Tibial nerve (tissue), 4 donors: ENCODE measurements around the gene TBC1D16. TPM values are rescaled to one million over a fixed set of nuclear protein-coding genes. Genes with fewer than 3 reads are reported as not detected.

ENCODE experiments used
- DNase-seq, 2 donors: peaks; one replicate each; pipeline ENCODE4 v3.0.0-alpha.2; 2019; ENCODE audit warnings: low spot score in 2 of 2
- H3K27ac ChIP-seq, 4 donors: fragments of 200-600 bp; sonication (generic) in 3 of 4; one replicate each; pipeline ENCODE4 v1.5.1; 2017 to 2019; ENCODE audit warnings: mild to moderate bottlenecking in 1 of 4
- H3K27me3 ChIP-seq, 2 donors: fragments of 200-600 bp; sonication (generic) in 1 of 2; one replicate each; pipeline versions ENCODE4 v1.5.1 to v1.6.0; 2017 to 2019
- H3K36me3 ChIP-seq, 3 donors: fragments of 200-600 bp; sonication (generic); one replicate each; pipeline ENCODE4 v1.5.1; 2018 to 2019
- H3K4me1 ChIP-seq, 4 donors: fragments of 200-600 bp; sonication (generic) in 3 of 4; one replicate each; pipeline ENCODE4 v1.5.1; 2017 to 2019
- H3K4me3 ChIP-seq, 4 donors: fragments of 200-600 bp; sonication (generic) in 3 of 4; one replicate each; pipeline ENCODE4 v1.5.1; 2017 to 2019; ENCODE audit warnings: mild to moderate bottlenecking in 1 of 4, moderate library complexity in 1 of 4
- H3K9me3 ChIP-seq, 4 donors: fragments of 200-600 bp; sonication (generic) in 3 of 4; one replicate each; pipeline ENCODE4 v1.5.1; 2017 to 2019
- CTCF ChIP-seq, 5 experiments: fragments of 200-600 bp in 3 of 5; fragments of 450-650 bp in 2 of 5; sonication (generic) in 3 of 5; IDR thresholded peaks; one replicate each; pipeline ENCODE4 v1.5.1; 2016 to 2019; ENCODE audit warnings: antibody characterized with exemption in 5 of 5, mild to moderate bottlenecking in 3 of 5, moderate library complexity in 2 of 5
- EP300 ChIP-seq, 2 donors: sonication (generic); formaldehyde crosslinking; IDR thresholded peaks; one replicate each; pipeline ENCODE4 v1.6.1; 2017; ENCODE audit warnings: antibody characterized with exemption in 2 of 2, mild to moderate bottlenecking in 1 of 2
- POLR2A ChIP-seq, 2 donors: fragments of 450-650 bp; IDR thresholded peaks; one replicate each; pipeline ENCODE4 v1.6.1; 2017; ENCODE audit warnings: antibody characterized with exemption in 2 of 2, mild to moderate bottlenecking in 2 of 2, moderate library complexity in 2 of 2
- WGBS, 2 donors: methylation state at CpG; one replicate each; pipeline ENCODE4 v1.1.5; 2018; 5-methylcytosine and 5-hydroxymethylcytosine counted together
- total RNA-seq, 4 donors: library from RNA; depleted of rRNA; stranded (reverse); fragments of >200 nt; gene quantifications; one replicate each; pipeline ENCODE4 v1.1.0, GENCODE V29; 2016

Gene TBC1D16
- total RNA-seq, 4 donors from 2014 or later, result 48.3 to 68.4 (median 58.1) TPM

- Histone ChIP-seq H3K36me3 (no peaks in the 10 kb centered on the region), H3K9me3 (no peaks in the 10 kb centered on the region), H3K4me1 (peaks cover 0 to 28% (median 12%) of the 10 kb centered on the region in 4 donors), H3K27me3 (no peaks in the 10 kb centered on the region), H3K27ac (no peak overlapping the region), H3K4me3 (no peak overlapping the region)
- 71 to 79% methylated on average over 10 of the region's 10 CpGs for WGBS, 2 donors
- TF ChIP-seq POLR2A (IDR thresholded peaks at IDR 0.05) (no peak), EP300 (IDR thresholded peaks at IDR 0.05) (no peak), CTCF (IDR thresholded peaks at IDR 0.05) (no peak)
- no peak for DNase-seq
Observed at GRCh38 chr17:79984877-79985276, 50.8 kb downstream of the TBC1D16 start.

- TF ChIP-seq POLR2A (IDR thresholded peaks at IDR 0.05) (no peak), EP300 (IDR thresholded peaks at IDR 0.05) (no peak), CTCF (IDR thresholded peaks at IDR 0.05) (no peak)
- Histone ChIP-seq H3K27ac (no peak overlapping the region), H3K4me3 (no peak overlapping the region), H3K4me1 (peaks cover 0 to 27% (median 12%) of the 10 kb centered on the region in 4 donors), H3K9me3 (no peaks in the 10 kb centered on the region), H3K36me3 (no peaks in the 10 kb centered on the region), H3K27me3 (no peaks in the 10 kb centered on the region)
- 89 to 92% methylated on average over 5 of the region's 5 CpGs for WGBS, 2 donors
- DNase-seq, result no peak
Observed at GRCh38 chr17:79984045-79984840, 51.4 kb downstream of the TBC1D16 start.

- no peak for DNase-seq
- 67 to 70% methylated on average over 14 of the region's 14 CpGs for WGBS, 2 donors
- no peak overlapping the region for H3K27ac ChIP-seq
- TF ChIP-seq EP300 (IDR thresholded peaks at IDR 0.05) (no peak), POLR2A (IDR thresholded peaks at IDR 0.05) (no peak), CTCF (IDR thresholded peaks at IDR 0.05) (no peak)
- peaks cover 0 to 23% (median 11%) of the 10 kb centered on the region in 4 donors for H3K4me1 ChIP-seq
- H3K9me3 ChIP-seq, result no peaks in the 10 kb centered on the region
- peaks cover 0 to under 1% (median 0%) of the 10 kb centered on the region in 3 donors for H3K36me3 ChIP-seq
- H3K4me3 ChIP-seq, result no peak overlapping the region
- H3K27me3 ChIP-seq, result no peaks in the 10 kb centered on the region
Observed at GRCh38 chr17:79983456-79983855, 52.2 kb downstream of the TBC1D16 start.

GRCh38 chr17:79982986-79983385 lies 52.7 kb downstream of the TBC1D16 start:
- TF ChIP-seq CTCF (IDR thresholded peaks at IDR 0.05), result no peak
- TF ChIP-seq POLR2A (IDR thresholded peaks at IDR 0.05), result no peak
- no peak for TF ChIP-seq EP300 (IDR thresholded peaks at IDR 0.05)
- no peak for DNase-seq
- Histone ChIP-seq H3K9me3 (no peaks in the 10 kb centered on the region), H3K27ac (no peak overlapping the region), H3K4me3 (no peak overlapping the region), H3K27me3 (no peaks in the 10 kb centered on the region), H3K36me3 (peaks cover 0 to 5% (median 0%) of the 10 kb centered on the region in 3 donors), H3K4me1 (peaks cover 0 to 18% (median 8%) of the 10 kb centered on the region in 4 donors)
- WGBS, 2 donors, result 78 to 94% methylated on average over 17 of the region's 17 CpGs

- H3K27me3 ChIP-seq, result no peaks in the 10 kb centered on the region
- H3K4me3 ChIP-seq, result no peak overlapping the region
- H3K27ac ChIP-seq, result no peak overlapping the region
- no peak for DNase-seq
- H3K9me3 ChIP-seq, result no peaks in the 10 kb centered on the region
- TF ChIP-seq EP300 (IDR thresholded peaks at IDR 0.05) (no peak), POLR2A (IDR thresholded peaks at IDR 0.05) (no peak), CTCF (IDR thresholded peaks at IDR 0.05) (no peak)
- 89 to 92% methylated on average over 23 of the region's 23 CpGs for WGBS, 2 donors
- peaks cover 0 to 18% (median 0%) of the 10 kb centered on the region in 3 donors for H3K36me3 ChIP-seq
- H3K4me1 ChIP-seq, result peaks cover 0 to 5% (median 3%) of the 10 kb centered on the region in 4 donors
Observed at GRCh38 chr17:79981661-79982101, 54.0 kb downstream of the TBC1D16 start.
